OCI-LY7 (cell line): ENCODE data around the gene CISH. TPM values are rescaled to one million over a fixed set of nuclear protein-coding genes. Genes with fewer than 3 reads are reported as not detected.

Experiments
- BruUV-seq: library from RNA; stranded (reverse); fragments of 400-500 nt; replicated peaks from 2 replicates; lab custom pipeline; 2021; lab: Mats Ljungman, UMichigan
- CTCF ChIA-PET: fragments of 300-600 bp; sonication (Branson Sonifier 250); formaldehyde crosslinking; loops from one replicate; lab custom pipeline; 2022; ENCODE audit warnings: antibody characterized with exemption; ENCODE audit not compliant: unreplicated experiment; lab: Charles Lee
- POLR2A ChIA-PET: fragments of 300-600 bp; sonication (Branson Sonifier 250); formaldehyde crosslinking; loops from one replicate; lab custom pipeline; 2022; ENCODE audit warnings: antibody characterized with exemption; lab: Charles Lee
- DNase-seq: peaks from one replicate; pipeline ENCODE4 v3.0.0-alpha.2; 2015; ENCODE audit warnings: low spot score
- H2AFZ ChIP-seq: fragments of 200-600 bp; sonication (generic), shearing (Covaris generic); 2 replicates; pipeline ENCODE4 v1.6.1; 2014; ENCODE audit warnings: mild to moderate bottlenecking, antibody characterized with exemption, low read length, moderate library complexity
- H3K27ac ChIP-seq: fragments of 200-600 bp; sonication (generic); 2 replicates; pipeline ENCODE4 v1.5.1; 2014; ENCODE audit warnings: mixed run types, low read depth, mild to moderate bottlenecking, moderate library complexity, low read length, inconsistent platforms; ENCODE audit not compliant: poor library complexity, severe bottlenecking
- H3K36me3 ChIP-seq: fragments of 200-600 bp; sonication (generic); 2 replicates; pipeline ENCODE4 v1.6.1; 2014; ENCODE audit warnings: mild to moderate bottlenecking, antibody characterized with exemption, low read length, moderate library complexity, mixed read lengths; ENCODE audit not compliant: insufficient read depth
- H3K4me1 ChIP-seq: fragments of 200-600 bp; sonication (generic); 2 replicates; pipeline ENCODE4 v1.5.1; 2014; ENCODE audit warnings: mild to moderate bottlenecking, low read length; ENCODE audit not compliant: insufficient read depth, poor library complexity, severe bottlenecking
- H3K4me2 ChIP-seq: fragments of 200-600 bp; sonication (generic); 2 replicates; pipeline ENCODE4 v1.6.1; 2014; ENCODE audit warnings: mild to moderate bottlenecking, low read length
- H3K4me3 ChIP-seq: fragments of 200-600 bp; sonication (generic); 2 replicates; pipeline ENCODE4 v1.5.1; 2014; ENCODE audit warnings: mild to moderate bottlenecking, low read depth, low read length; ENCODE audit not compliant: poor library complexity, severe bottlenecking
- H3K79me2 ChIP-seq: fragments of 200-600 bp; sonication (generic); 2 replicates; pipeline ENCODE4 v1.6.1; 2016; ENCODE audit warnings: low read depth, mild to moderate bottlenecking, low read length, moderate library complexity, mixed read lengths; ENCODE audit not compliant: insufficient read depth
- H3K9me2 ChIP-seq: fragments of 200-600 bp; sonication (generic); 2 replicates; pipeline ENCODE4 v1.6.1; 2016; ENCODE audit warnings: mild to moderate bottlenecking, low read length, mixed read lengths; ENCODE audit not compliant: insufficient read depth
- H3K9me3 ChIP-seq: fragments of 200-600 bp; sonication (generic); 2 replicates; pipeline ENCODE4 v1.6.1; 2014; ENCODE audit warnings: mild to moderate bottlenecking, mixed run types, low read length, mixed read lengths
- H4K20me1 ChIP-seq: fragments of 200-600 bp; sonication (generic); 2 replicates; pipeline ENCODE4 v1.6.1; 2014; ENCODE audit warnings: mild to moderate bottlenecking, antibody characterized with exemption, low read length, moderate library complexity, mixed read lengths; ENCODE audit not compliant: insufficient read depth
- EZH2phosphoT487 ChIP-seq: fragments of 200-600 bp; sonication (generic); IDR thresholded peaks from 2 replicates; pipeline ENCODE4 v1.6.1; 2018; ENCODE audit warnings: low read depth, borderline replicate concordance, mild to moderate bottlenecking, mixed run types, antibody characterized with exemption, low read length, moderate library complexity, mixed read lengths
- intact Hi-C: fragments of 100-400 bp; cut with micrococcal nuclease; formaldehyde crosslinking; loops from one replicate; pipeline ENCODE4 v1.10.0; 2022; ENCODE audit not compliant: unreplicated experiment
- total RNA-seq, 2 experiments: library from RNA; depleted of rRNA in 1 of 2; stranded (reverse); fragments of >200 nt in 1 of 2; shearing (Covaris generic) in 1 of 2; gene quantifications; 2 replicates each; pipeline ENCODE4 v1.2.3, GENCODE V29; 2014 to 2022
- TF ChIP-seq, protein P1 (sequence below): fragments of 200-600 bp; sonication (generic); conservative IDR thresholded peaks from 2 replicates; pipeline ENCODE4 v1.5.1; 2014; ENCODE audit warnings: mild to moderate bottlenecking, antibody characterized with exemption, low read length, moderate library complexity, mixed read lengths

CISH gene
- total RNA-seq, 2 experiments from 2014 or later = not detected

DNA sequence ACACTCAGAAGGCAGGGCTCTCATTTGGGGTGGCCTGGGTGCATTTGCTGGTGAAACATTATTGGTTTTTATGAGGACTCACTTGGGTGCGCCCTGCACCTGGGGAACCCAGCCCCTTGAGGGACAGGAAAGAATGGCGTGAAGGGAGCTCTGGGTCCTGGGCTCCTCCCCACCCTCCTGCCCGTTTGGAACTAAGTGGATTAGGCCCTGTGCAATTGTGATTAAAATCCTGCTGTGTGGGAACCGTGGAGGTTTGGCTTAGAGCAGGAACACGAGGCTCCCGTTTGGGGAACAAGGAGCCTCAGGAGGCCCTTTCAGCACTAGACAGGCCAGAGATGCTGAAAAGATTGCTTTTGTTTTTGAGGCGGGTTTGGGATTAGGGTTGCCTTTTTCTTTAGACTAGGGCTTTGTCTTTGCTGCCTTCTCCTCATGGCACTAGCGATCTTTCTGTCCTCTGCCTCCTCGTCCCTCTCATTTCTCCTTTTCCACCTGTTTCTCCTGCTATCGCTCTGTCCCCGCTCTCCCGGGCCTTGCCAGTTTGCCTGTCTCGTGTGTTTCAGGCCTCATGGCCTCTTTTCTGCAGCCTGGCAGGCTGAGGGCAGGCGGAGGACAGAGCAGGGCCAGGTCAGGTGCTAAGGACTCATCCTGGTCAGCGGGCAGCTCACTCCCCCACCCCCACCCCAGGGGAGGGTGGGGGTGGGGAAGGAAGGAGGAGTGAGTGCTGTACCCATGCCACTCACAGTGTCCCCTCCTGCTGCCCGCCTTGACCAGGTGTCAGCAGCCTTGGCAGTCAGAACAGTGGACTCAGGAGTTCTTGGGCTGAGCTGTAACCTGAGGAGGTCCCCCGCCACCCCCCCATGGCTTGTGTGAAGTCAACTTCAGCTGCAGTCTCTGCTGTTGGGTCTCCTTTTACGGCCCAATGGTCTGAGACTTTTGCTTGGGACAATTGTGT lies 13.9 kb upstream of the CISH start:
- H3K79me2 ChIP-seq = no peaks in the 10 kb centered on the region
- ChIA-PET POLR2A (no interaction called here), CTCF (no interaction called here)
- no peak overlapping the region for H3K27ac ChIP-seq
- H3K9me2 ChIP-seq = no peaks in the 10 kb centered on the region
- no peak overlapping the region for H3K4me2 ChIP-seq
- H2AFZ ChIP-seq = no peak overlapping the region
- H3K9me3 ChIP-seq = no peaks in the 10 kb centered on the region
- no peak for TF ChIP-seq EZH2phosphoT487
- TF ChIP-seq, protein P1, sequence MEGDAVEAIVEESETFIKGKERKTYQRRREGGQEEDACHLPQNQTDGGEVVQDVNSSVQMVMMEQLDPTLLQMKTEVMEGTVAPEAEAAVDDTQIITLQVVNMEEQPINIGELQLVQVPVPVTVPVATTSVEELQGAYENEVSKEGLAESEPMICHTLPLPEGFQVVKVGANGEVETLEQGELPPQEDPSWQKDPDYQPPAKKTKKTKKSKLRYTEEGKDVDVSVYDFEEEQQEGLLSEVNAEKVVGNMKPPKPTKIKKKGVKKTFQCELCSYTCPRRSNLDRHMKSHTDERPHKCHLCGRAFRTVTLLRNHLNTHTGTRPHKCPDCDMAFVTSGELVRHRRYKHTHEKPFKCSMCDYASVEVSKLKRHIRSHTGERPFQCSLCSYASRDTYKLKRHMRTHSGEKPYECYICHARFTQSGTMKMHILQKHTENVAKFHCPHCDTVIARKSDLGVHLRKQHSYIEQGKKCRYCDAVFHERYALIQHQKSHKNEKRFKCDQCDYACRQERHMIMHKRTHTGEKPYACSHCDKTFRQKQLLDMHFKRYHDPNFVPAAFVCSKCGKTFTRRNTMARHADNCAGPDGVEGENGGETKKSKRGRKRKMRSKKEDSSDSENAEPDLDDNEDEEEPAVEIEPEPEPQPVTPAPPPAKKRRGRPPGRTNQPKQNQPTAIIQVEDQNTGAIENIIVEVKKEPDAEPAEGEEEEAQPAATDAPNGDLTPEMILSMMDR = no peak
- H4K20me1 ChIP-seq = no peaks in the 10 kb centered on the region; the same call in 1 of the 2 replicates
- DNase-seq = no peak
- peaks cover 11% of the 10 kb centered on the region for H3K4me1 ChIP-seq
- no peaks in the 10 kb centered on the region for H3K36me3 ChIP-seq
- intact Hi-C loops = no loop called here
- no peak overlapping the region for H3K4me3 ChIP-seq
- BruUV-seq = no TSS peak

DNA sequence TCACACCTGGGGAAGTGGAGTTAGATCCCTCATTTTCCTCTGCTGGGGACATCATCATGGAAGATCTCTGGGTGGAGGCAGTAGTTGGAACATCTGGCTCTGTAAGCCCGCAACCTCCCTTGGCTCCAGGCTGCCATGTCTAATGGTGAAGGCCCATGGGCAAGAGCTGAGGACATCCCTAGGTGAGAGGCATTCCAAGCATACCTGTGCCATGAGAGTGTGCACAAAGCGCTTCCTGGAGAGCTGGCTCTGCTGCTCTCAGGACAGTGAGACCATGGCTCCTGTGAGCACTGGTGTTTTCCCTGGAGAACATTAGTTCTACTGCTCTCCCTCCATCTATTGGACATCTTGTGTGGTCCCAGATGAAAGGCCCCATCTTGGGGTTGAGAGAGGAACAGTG lies 13.1 kb upstream of the CISH start:
- Histone ChIP-seq H3K9me3 (no peaks in the 10 kb centered on the region), H3K4me1 (peaks cover 11% of the 10 kb centered on the region), H3K4me2 (no peak overlapping the region), H3K36me3 (no peaks in the 10 kb centered on the region), H3K4me3 (no peak overlapping the region), H3K79me2 (no peaks in the 10 kb centered on the region), H4K20me1 (no peaks in the 10 kb centered on the region; the same call in 1 of the 2 replicates), H2AFZ (no peak overlapping the region), H3K9me2 (no peaks in the 10 kb centered on the region), H3K27ac (no peak overlapping the region)
- ChIA-PET POLR2A (no interaction called here), CTCF (no interaction called here)
- TF ChIP-seq, protein P1 = no peak
- no peak for TF ChIP-seq EZH2phosphoT487
- no TSS peak for BruUV-seq
- intact Hi-C loops = no loop called here
- no peak for DNase-seq
